KBM-7 (cell line): ENCODE measurements around the gene STOML3.

Experiments used
- DNase-seq: peaks from one replicate; pipeline ENCODE4 v3.0.0-alpha.2; 2015
- in situ Hi-C: fragments of 300-500 bp; cut with MboI; formaldehyde crosslinking; loops from 2 replicates; pipeline ENCODE4 v1.14.3; 2020; ENCODE audit warnings: low sequenced_read_pairs, low pct_unique_long_range_greater_than_20kb, mixed read lengths

The STOML3 gene, protein sequence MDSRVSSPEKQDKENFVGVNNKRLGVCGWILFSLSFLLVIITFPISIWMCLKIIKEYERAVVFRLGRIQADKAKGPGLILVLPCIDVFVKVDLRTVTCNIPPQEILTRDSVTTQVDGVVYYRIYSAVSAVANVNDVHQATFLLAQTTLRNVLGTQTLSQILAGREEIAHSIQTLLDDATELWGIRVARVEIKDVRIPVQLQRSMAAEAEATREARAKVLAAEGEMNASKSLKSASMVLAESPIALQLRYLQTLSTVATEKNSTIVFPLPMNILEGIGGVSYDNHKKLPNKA

DNA sequence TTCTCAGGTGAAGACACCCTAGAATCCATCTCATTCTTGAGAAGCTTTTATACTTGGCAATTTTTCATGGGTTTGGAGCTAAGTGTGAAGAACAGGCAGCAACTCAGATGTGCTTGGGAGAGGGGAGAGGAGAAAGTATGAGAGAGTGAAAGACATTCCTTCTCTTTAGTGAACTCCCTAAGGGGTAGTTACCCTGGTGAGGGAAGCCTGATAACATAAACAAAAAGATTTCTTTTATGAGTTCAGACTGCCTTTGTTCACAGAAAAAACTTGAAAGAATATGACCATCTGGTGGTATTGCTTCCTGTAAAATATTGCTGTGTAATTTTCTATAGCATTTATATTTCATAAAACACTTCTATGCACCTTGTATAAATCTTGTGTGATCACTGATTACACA is at the start of gene STOML3:
Gene STOML3, minus strand, starts transcription at position 139 of the 400 bp plus-strand sequence. Its CDS starts 110 bp downstream, at position 29.
- in situ Hi-C loops: no loop called here
- no peak for DNase-seq

- DNase-seq: no peak
- in situ Hi-C loops: no loop called here
Measured at GRCh38 chr13:39040206-39040605, 49.6 kb upstream of the STOML3 start.

GRCh38 chr13:39039041-39039440 is 48.4 kb upstream of the STOML3 start:
- in situ Hi-C loops: no loop called here
- DNase-seq: no peak

DNA sequence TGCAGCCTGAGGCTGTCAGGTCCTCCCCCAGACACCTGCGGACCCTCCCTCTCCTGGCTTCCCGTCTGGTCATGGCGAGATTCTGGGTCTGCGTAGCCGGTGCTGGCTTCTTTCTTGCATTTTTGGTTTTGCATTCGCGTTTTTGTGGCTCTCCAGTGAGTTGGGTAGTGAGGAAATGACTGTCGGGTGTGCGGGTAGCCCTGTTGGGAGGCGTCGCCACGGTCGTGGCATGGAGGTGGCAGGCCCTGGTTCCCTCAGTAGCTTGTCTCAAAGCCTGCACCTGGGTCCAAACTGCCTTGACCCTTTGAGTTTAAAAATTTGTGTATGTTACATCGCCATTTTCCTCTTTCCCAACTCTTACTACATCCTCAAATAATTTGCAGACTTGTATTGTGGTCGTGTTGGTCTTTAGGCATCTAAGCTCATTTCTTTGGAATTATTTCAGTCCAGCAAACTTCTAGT is 48.0 kb upstream of the STOML3 start:
- DNase-seq: no peak
- in situ Hi-C loops: no loop called here

DNA sequence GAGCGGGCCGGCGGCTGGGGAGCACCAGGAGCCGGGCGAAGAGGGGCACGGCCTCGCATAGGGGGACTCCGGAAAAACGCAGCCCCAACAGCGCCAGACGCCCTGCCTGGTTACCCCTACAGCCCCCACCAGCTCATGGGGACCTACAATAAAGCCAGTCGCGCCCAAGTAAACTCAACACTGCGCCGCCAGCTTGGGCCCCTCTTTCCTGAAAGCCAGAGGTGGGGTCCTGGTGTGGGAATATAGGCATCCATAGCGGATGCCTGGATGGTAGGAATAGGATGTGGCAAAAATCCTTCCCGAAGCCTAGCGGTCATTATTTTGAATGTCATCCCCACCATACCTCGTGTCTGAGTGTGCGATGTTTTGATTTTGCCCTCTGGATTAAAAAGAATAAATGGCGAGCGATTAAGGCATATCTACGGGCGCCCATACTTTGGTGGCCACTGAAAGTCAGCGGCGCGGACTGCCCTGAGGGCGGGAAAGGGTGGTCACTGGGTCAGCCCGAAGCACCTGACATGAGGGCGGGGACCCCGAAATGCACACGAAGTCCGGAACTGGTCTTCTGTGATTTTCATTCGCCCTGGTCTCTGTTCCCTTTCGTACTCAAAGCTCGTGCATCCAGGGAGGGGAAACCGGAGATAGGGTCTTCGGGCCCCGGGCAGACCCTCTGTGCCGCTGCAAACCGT is 47.4 kb upstream of the STOML3 start, which contains the start of the genes NHLRC3 and PROSER1:
Gene NHLRC3, plus strand, starts transcription at position 577 of the 689 bp plus-strand sequence. CDS start 184 bp downstream, outside the sequence.
Gene PROSER1, minus strand, starts transcription at position 210 of the 689 bp plus-strand sequence. CDS start 847 bp downstream, outside the sequence.
- in situ Hi-C loops: no loop called here
- peak; percentile 92 for DNase-seq

DNA sequence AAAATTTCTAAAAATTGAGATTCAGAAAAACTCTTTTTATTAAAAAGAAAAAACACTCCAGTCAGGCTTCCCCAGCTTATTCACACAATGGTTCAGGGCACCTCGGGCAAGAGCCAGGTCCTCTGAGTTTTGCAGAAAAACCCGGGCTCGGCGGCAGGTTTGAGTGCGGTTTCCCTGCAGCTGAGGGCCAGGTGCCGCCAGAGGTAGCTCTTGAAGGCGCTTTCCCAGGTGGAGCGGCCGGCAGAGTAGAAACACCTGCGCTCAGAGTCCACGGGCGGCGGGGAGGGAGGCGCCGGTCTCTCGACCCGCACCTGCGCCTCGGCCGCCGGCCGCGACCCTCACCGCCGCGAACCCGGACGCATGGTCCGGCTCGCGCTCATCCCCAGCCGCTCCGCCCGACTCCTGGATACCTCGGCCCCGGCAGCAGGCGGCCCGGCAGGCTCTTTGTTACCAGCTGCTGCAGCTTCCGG is 46.8 kb upstream of the STOML3 start:
- DNase-seq: no peak
- in situ Hi-C loops: no loop called here

- in situ Hi-C loops: no loop called here
- peak; percentile 46 for DNase-seq
Measured at GRCh38 chr13:39036212-39036611, 45.6 kb upstream of the STOML3 start.

- in situ Hi-C loops: no loop called here
- DNase-seq: no peak
Measured at GRCh38 chr13:39035799-39036198, 45.2 kb upstream of the STOML3 start.

GRCh38 chr13:39035204-39035603 is 44.6 kb upstream of the STOML3 start:
- in situ Hi-C loops: no loop called here
- no peak for DNase-seq

GRCh38 chr13:39034085-39034484 is 43.5 kb upstream of the STOML3 start:
- in situ Hi-C loops: no loop called here
- no peak for DNase-seq

- DNase-seq: no peak
- in situ Hi-C loops: no loop called here
Measured at GRCh38 chr13:39032150-39032549, 41.5 kb upstream of the STOML3 start.

DNA sequence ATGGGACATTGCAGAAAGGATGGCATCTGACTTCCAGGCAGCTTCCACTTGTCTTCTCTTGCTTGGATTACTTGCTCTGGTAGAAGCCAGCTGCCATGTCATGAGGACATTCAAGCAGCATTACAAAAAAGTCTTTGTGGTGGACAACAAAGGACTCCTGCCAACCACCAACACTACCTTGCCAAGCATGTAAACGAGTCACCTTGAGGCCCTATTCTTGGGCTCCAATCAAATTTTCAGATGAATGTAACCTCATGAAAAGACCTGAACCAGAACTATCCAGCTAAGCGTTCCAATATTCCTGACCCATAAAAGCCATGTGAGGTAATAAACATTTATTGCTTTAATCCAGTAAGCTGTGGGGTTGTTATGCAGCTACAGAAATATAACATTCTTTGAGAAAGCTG is 34.8 kb upstream of the STOML3 start:
- no peak for DNase-seq

DNA sequence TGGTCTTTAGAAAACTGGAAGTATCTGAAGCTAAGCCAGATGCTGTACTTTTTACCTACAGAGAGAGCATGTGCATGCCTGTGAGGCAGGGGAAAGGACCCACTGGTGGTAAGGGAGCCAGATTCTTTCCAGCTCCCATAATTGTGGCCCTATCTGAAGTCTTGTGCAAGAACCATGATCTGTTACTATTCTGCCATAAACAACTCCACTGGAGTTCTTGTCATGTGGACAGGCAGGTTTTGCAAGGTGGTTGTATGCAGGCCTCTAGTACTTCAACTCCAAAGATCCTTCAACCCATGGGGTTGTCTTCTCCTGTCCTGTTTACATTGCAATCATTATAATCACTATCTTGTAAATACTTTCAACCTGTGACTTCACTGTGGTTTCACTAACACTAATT is 33.1 kb upstream of the STOML3 start:
- in situ Hi-C loops: no loop called here

More for the DNA sequence above, 34.8 kb upstream of the STOML3 start:
- in situ Hi-C loops: no loop called here

DNA sequence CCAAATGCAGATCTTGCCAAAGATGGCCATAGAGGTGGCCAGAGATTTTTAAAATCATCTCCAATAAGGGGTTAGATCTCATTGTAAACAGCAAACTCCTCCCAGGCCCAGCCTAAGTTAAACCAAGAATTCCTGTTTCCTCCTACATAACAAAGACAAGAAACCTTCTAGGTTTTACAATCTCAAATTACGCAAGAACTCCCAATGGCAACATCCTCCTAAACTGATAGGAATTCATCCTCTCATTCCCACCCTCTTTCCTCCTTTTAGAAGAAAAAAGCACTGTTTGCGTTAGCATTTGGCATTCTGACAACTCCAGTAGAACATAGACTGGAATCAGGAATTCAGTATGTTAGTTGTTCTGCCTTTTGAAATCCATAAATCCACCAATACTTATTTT is 32.7 kb upstream of the STOML3 start:
- in situ Hi-C loops: no loop called here
- no peak for DNase-seq

More for the DNA sequence above, 33.1 kb upstream of the STOML3 start:
- DNase-seq: no peak

DNA sequence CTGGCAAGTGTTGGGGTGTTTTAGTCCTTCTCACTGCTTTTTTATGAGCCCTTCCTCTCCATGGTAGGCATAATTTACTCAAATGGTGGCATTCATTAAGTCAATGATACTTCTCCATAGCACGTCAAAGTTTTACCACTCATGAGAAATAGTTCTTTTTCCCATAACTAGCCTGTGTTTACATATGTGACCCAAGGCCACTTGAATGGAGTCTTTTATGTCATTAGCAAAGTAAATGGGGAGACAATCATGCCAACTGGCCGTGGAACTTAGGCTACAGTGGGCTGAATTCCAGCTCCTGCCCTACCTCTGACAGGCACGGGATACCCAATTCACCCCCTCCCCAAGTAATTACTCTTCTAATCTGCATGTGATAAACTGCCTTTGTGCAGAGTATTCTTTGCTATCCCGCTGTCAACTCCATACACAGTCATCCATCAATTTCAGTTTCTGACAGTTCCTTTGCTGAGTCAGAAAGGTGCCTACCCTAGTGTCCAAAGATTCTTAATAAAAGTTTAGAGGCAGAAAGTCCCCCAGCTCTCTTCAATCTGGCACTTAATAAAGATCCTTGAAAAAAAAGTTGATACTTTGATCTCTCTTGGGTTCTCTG is 30.3 kb upstream of the STOML3 start:
- in situ Hi-C loops: no loop called here
- no peak for DNase-seq

DNA sequence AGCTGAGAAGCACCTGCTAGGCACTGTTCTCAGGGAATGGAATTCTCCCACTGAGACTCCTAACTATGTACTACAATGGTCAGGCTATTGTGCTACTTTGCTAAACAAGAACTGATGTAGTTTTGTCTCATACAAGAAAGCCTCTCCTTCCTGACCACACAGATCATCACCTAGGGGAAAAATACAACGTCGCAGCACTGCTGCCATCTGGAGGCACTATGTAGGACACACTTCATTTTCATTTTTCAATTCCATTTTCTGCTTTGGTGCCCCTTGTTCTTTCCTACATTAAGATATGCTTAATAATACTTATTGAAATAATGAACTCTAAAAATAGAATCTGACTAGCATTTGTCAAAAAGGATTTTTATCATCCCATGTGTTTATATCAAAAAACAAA is 26.2 kb upstream of the STOML3 start:
- peak; percentile 39 for DNase-seq
- in situ Hi-C loops: no loop called here

DNA sequence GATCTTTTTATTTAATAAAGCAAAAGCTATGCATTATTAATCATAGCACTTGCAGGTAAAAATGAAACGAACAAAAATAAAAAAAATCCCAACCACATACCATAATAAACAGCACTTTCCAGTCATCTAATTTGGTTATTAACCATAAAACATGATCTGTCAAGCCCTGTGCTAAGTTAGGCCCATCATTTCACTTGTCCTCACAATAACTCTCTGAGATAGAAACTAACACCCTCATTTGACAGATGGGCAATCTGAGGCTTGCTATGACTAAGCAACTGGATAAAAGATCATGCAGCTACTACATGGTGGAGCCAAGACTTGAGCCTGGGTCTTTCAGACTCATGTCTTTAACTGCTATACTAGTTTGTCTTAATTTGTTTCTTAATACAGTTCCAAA is 25.5 kb upstream of the STOML3 start:
- DNase-seq: no peak
- in situ Hi-C loops: no loop called here

- no peak for DNase-seq
- in situ Hi-C loops: no loop called here
Measured at GRCh38 chr13:39013462-39013861, 22.8 kb upstream of the STOML3 start.

DNA sequence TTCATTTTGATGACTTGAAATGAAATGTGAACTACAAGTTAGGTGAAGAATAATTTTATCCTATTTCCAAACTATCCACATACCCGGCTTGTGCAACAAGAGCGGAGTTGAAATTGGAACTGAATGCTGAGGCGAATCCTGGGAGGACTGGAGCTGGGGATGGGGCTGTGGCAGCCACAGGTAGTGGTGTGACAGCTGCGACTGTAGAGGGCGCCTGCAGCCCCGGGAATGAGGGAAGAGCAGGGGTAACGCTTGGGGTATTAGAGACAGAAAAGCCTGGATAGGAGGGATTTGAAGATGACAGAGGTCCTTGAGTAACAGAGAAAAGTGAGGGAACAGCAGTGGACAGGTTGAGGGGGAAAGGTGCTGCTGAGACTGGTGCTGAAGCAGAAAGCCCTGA is 22.0 kb upstream of the STOML3 start:
- DNase-seq: no peak
- in situ Hi-C loops: no loop called here
